Heart left ventricle (tissue), 13 donors: Measurements from ENCODE around the gene FBLN2.

Experiments
- CTCF ChIP-seq, 12 donors: fragments of 200-600 bp; sonication (generic) in 4 of 12; IDR thresholded peaks; one replicate each; pipeline versions ENCODE4 v1.5.0 to v1.8.0; 2018 to 2022; ENCODE audit warnings: antibody characterized with exemption in 12 of 12, mild to moderate bottlenecking in 5 of 12
- POLR2A ChIP-seq, 2 donors: fragments of 450-650 bp; IDR thresholded peaks; one replicate each; pipeline ENCODE4 v1.6.1; 2017; ENCODE audit warnings: antibody characterized with exemption in 2 of 2, mild to moderate bottlenecking in 2 of 2, moderate library complexity in 2 of 2
- donor health status: ischemic (EF 13 %, LVEDD 7.1; RV severe dilation, severe dysfunction).
- donor health status: DM: no; HTN: yes; CAD: no.
- donor health status: DM: no; HTN: no; CAD: no.
- donor health status: ischemic (EF 25% LVEDD 6.9; RV normal size, moderate dysfunction).
- donor health status: ischemic (EF 25% LVEDD 5.7; RV mildly dilated, moderate dysfunction).
- donor health status: ischemic (EF 35%, LVEDD 5.7; RV mildly dilated, moderate dysfunction).
- donor health status: nonischemic (EF 11% LVEDD 7.7; RV severe dilation, severe dysfunction).
- donor health status: DM: yes; HTN: yes; CAD: no.
- donor health status: PGD.
- donor health status: ischemic (EF 29% LVEDD 5.4; RV normal size, mild dysfunction).
- donor health status: nonischemic (EF 23%, LVEDD 6.1; RV moderate dilation, normal function).

GRCh38 chr3:13619661-13620230 lies 70.8 kb downstream of the FBLN2 start:
- no peak for TF ChIP-seq CTCF (IDR thresholded peaks at IDR 0.05)
- no peak for TF ChIP-seq POLR2A (IDR thresholded peaks at IDR 0.05)
